Upper lobe of left lung (tissue), 4 donors: ENCODE measurements around the gene ECE1.

Source experiments
- CTCF ChIP-seq, 6 experiments: fragments of 450-650 bp in 4 of 6; fragments of 200-600 bp in 2 of 6; sonication (generic) in 2 of 6; IDR thresholded peaks; one replicate each; pipeline ENCODE4 v1.5.1; 2016 to 2019; ENCODE audit warnings: antibody characterized with exemption in 6 of 6
- EP300 ChIP-seq, 4 donors: sonication (generic); formaldehyde crosslinking; IDR thresholded peaks; one replicate each; pipeline ENCODE4 v1.5.1; 2017; ENCODE audit warnings: antibody characterized with exemption in 4 of 4, control low read depth in 2 of 4
- POLR2A ChIP-seq, 4 donors: fragments of 450-650 bp; IDR thresholded peaks; one replicate each; pipeline ENCODE4 v1.5.1; 2016 to 2017; ENCODE audit warnings: antibody characterized with exemption in 4 of 4, mild to moderate bottlenecking in 2 of 4

- TF ChIP-seq CTCF (IDR thresholded peaks at IDR 0.05) (no peak), EP300 (IDR thresholded peaks at IDR 0.05) (no peak), POLR2A (IDR thresholded peaks at IDR 0.05) (no peak)
Measured at GRCh38 chr1:21225065-21225464, 65.2 kb downstream of the ECE1 start.
